HCT116 (cell line): ENCODE data around the gene UBXN2A. TPM values are rescaled to one million over a fixed set of nuclear protein-coding genes. Genes with fewer than 3 reads are reported as not detected.

Experiments
- ATAC-seq: fragments of 200-7000 bp; cut with Tn5 transposase; 2 replicates; pipeline ENCODE4 v1.9.1; 2020; ENCODE audit warnings: mild to moderate bottlenecking, moderate library complexity
- BruUV-seq: library from RNA; stranded (reverse); fragments of 400-500 nt; replicated peaks from 2 replicates; lab custom pipeline; 2021; lab: Mats Ljungman, UMichigan
- CTCF ChIA-PET: fragments of 300-600 bp; sonication (Branson Sonifier 250); formaldehyde crosslinking; loops from one replicate; lab custom pipeline; 2021; ENCODE audit warnings: antibody characterized with exemption; lab: Charles Lee
- POLR2A ChIA-PET: fragments of 300-600, 350-600 bp; sonication (Branson Sonifier 250); formaldehyde crosslinking; loops from one replicate; lab custom pipeline; 2021; ENCODE audit warnings: antibody characterized with exemption; lab: Charles Lee
- RAD21 ChIA-PET, 2 experiments: fragments of 300-600 bp; sonication (Branson Sonifier 250); formaldehyde crosslinking; loops; one replicate each; lab custom pipeline; 2023; ENCODE audit warnings: low total read pairs in 2 of 2; ENCODE audit not compliant: uncharacterized antibody in 2 of 2, unreplicated experiment in 2 of 2, low non-redundant PET in 1 of 2; lab: Charles Lee
- DNase-seq: peaks from one replicate; pipeline ENCODE4 v3.0.0-alpha.2; 2010; ENCODE audit warnings: low read depth, low spot score
- H2AFZ ChIP-seq: fragments of 200-600 bp; shearing (Covaris generic), sonication (generic); 2 replicates; pipeline ENCODE4 v1.6.1; 2017; ENCODE audit warnings: low read depth, mixed run types, mixed read lengths, antibody characterized with exemption, low read length; ENCODE audit not compliant: poor library complexity, severe bottlenecking
- H3K27ac ChIP-seq: 2 replicates; pipeline ENCODE4 v1.5.1; 2012; ENCODE audit warnings: low read depth, low read length
- H3K27me3 ChIP-seq: fragments of 200-600 bp; sonication (generic); 2 replicates; pipeline ENCODE4 v1.6.1; 2016; ENCODE audit warnings: mixed run types, low read length, mixed read lengths; ENCODE audit not compliant: insufficient read depth
- H3K36me3 ChIP-seq, 2 experiments: fragments of 200-500 bp in 1 of 2; fragments of 200-600 bp in 1 of 2; sonication (Bioruptor generic) in 1 of 2; sonication (generic) in 1 of 2; 2 replicates each; pipeline versions ENCODE4 v1.5.1 to v1.6.1; 2014 to 2016; ENCODE audit warnings: low read length in 2 of 2, inconsistent platforms in 1 of 2, mixed read lengths in 1 of 2, mixed run types in 1 of 2; ENCODE audit not compliant: insufficient read depth in 2 of 2, control insufficient read depth in 1 of 2
- H3K4me1 ChIP-seq, 2 experiments: fragments of 200-600 bp in 1 of 2; sonication (generic) in 1 of 2; 2 replicates each; pipeline versions ENCODE4 v1.5.1 to v1.6.1; 2012 to 2017; ENCODE audit warnings: low read length in 2 of 2, inconsistent platforms in 1 of 2, mild to moderate bottlenecking in 1 of 2, mixed read lengths in 1 of 2, mixed run types in 1 of 2, moderate library complexity in 1 of 2; ENCODE audit not compliant: insufficient read depth in 2 of 2, control insufficient read depth in 1 of 2
- H3K4me2 ChIP-seq: fragments of 200-600 bp; sonication (generic); 2 replicates; pipeline ENCODE4 v1.6.1; 2017; ENCODE audit warnings: mixed run types, low read length, mixed read lengths
- H3K4me3 ChIP-seq, 2 experiments: fragments of 200-600 bp in 1 of 2; sonication (generic) in 1 of 2; replicated peaks in 1 of 2; 2 replicates each; pipeline ENCODE4 v1.5.1; 2011 to 2016; ENCODE audit warnings: low read length in 2 of 2, control low read depth in 1 of 2, low read depth in 1 of 2, mild to moderate bottlenecking in 1 of 2, mixed read lengths in 1 of 2, mixed run types in 1 of 2
- H3K79me2 ChIP-seq: fragments of 200-600 bp; sonication (generic); 2 replicates; pipeline ENCODE4 v1.6.1; 2017; ENCODE audit warnings: mild to moderate bottlenecking, mixed run types, low read length, moderate library complexity, mixed read lengths; ENCODE audit not compliant: insufficient read depth
- H3K9ac ChIP-seq: fragments of 200-600 bp; sonication (generic); 2 replicates; pipeline ENCODE4 v1.6.1; 2016; ENCODE audit warnings: low read length, mixed read lengths
- H3K9me2 ChIP-seq: fragments of 200-600 bp; sonication (generic), shearing (Covaris generic); 2 replicates; pipeline ENCODE4 v1.6.1; 2017; ENCODE audit warnings: mixed run types, mild to moderate bottlenecking, moderate library complexity; ENCODE audit not compliant: insufficient read depth
- H3K9me3 ChIP-seq, 2 experiments: fragments of 200-500 bp in 1 of 2; fragments of 200-600 bp in 1 of 2; sonication (Bioruptor generic) in 1 of 2; sonication (generic) in 1 of 2; 2 replicates each; pipeline ENCODE4 v1.6.1; 2014 to 2017; ENCODE audit warnings: low read length in 2 of 2, mixed read lengths in 2 of 2, inconsistent platforms in 1 of 2, low read depth in 1 of 2, mild to moderate bottlenecking in 1 of 2, mixed run types in 1 of 2, moderate library complexity in 1 of 2; ENCODE audit not compliant: control insufficient read depth in 1 of 2, insufficient read depth in 1 of 2
- H4K20me1 ChIP-seq: fragments of 200-600 bp; sonication (generic), shearing (Covaris generic); 2 replicates; pipeline ENCODE4 v1.6.1; 2017; ENCODE audit warnings: mixed run types, mild to moderate bottlenecking, moderate library complexity; ENCODE audit not compliant: insufficient read depth
- EZH2phosphoT487 ChIP-seq: fragments of 200-600 bp; IDR thresholded peaks from 2 replicates; pipeline ENCODE4 v1.6.1; 2018; ENCODE audit warnings: antibody characterized with exemption, borderline replicate concordance
- POLR2A ChIP-seq: IDR thresholded peaks from 2 replicates; pipeline ENCODE4 v1.7.0; 2011; ENCODE audit warnings: borderline replicate concordance; ENCODE audit not compliant: insufficient read depth, insufficient read length; ENCODE audit errors: extremely low read depth
- REST ChIP-seq: IDR thresholded peaks from 2 replicates; pipeline ENCODE4 v1.6.1; 2012; ENCODE audit warnings: low read depth
- YY1 ChIP-seq: IDR thresholded peaks from 2 replicates; pipeline ENCODE4 v1.6.1; 2011; ENCODE audit warnings: low read length, low read depth, moderate library complexity, mild to moderate bottlenecking; ENCODE audit not compliant: insufficient replicate concordance; ENCODE audit errors: extremely low read depth
- intact Hi-C: fragments of 100-400 bp; cut with micrococcal nuclease; formaldehyde crosslinking; loops from 2 replicates; pipeline ENCODE4 v1.10.0; 2022
- total RNA-seq: library from RNA; stranded (reverse); gene quantifications from one replicate; pipeline ENCODE4 v1.2.1, GENCODE V29; 2021; ENCODE audit not compliant: unreplicated experiment

Gene UBXN2A
- total RNA-seq, 1 experiment from 2014 or later: 14.1 TPM

- Histone ChIP-seq H3K4me1 (peaks cover 13 to 30% of the 10 kb centered on the region in 2 experiments), H3K27ac (no peak overlapping the region), H3K9ac (peak overlapping the region; percentile 76), H4K20me1 (no peaks in the 10 kb centered on the region), H2AFZ (no peak overlapping the region), H3K36me3 (no peaks in the 10 kb centered on the region), H3K9me3 (no peaks in the 10 kb centered on the region), H3K4me2 (peak overlapping the region; percentile 90), H3K79me2 (peaks cover 28% of the 10 kb centered on the region), H3K4me3 (peak overlapping the region; percentile 86 to 93), H3K9me2 (no peaks in the 10 kb centered on the region), H3K27me3 (no peaks in the 10 kb centered on the region)
- ChIA-PET CTCF (interaction anchor here (1.6 kb wide), 1 partner anchor 222 kb away, joined by 8 read pairs; no protein-coding TSS in a partner anchor), POLR2A (interaction anchor here (1.5 to 1.6 kb wide), 3 partner anchors 10 to 38 kb away, joined by 7 to 32 read pairs (median 13); partner anchors contain the start of genes SF3B6 and TP53I3), RAD21 (no interaction called here)
- no TSS peak for BruUV-seq
- ATAC-seq: no peak
- intact Hi-C loops: no loop called here
- no peak for TF ChIP-seq EZH2phosphoT487
- TF ChIP-seq YY1: no peak
- no peak for TF ChIP-seq POLR2A
- no peak for TF ChIP-seq REST
- DNase-seq: no peak
Observed at GRCh38 chr2:24046599-24046929, 106.3 kb downstream of the UBXN2A start.
